GM12878 (cell line): Measurements from ENCODE around the gene WDFY3. TPM values are rescaled to one million over a fixed set of nuclear protein-coding genes. Genes with fewer than 3 reads are reported as not detected.

Experiments used
- ATAC-seq: fragments of 200-7000 bp; cut with Tn5 transposase; 3 replicates; pipeline ENCODE4 v1.9.1; 2020; ENCODE audit warnings: mild to moderate bottlenecking, moderate library complexity
- BruUV-seq: library from RNA; stranded (reverse); fragments of 400-500 nt; replicated peaks from 2 replicates; lab custom pipeline; 2021; lab: Mats Ljungman, UMichigan
- CTCF ChIA-PET: fragments of 300-600 bp; sonication (Branson Sonifier 250); formaldehyde crosslinking; extraction: SDS; loops from one replicate; lab custom pipeline; 2021; ENCODE audit warnings: inconsistent platforms; lab: Yijun Ruan, JAX
- POLR2A ChIA-PET: fragments of 350-600 bp; formaldehyde crosslinking; extraction: SDS; loops from one replicate; lab custom pipeline; 2021; ENCODE audit warnings: inconsistent platforms; lab: Charles Lee
- RAD21 ChIA-PET: fragments of 300-600 bp; sonication (Branson Sonifier 250); formaldehyde crosslinking; loops from one replicate; lab custom pipeline; 2023; ENCODE audit warnings: antibody characterized with exemption; ENCODE audit not compliant: unreplicated experiment; lab: Charles Lee
- SMC1A ChIA-PET: fragments of 300-600 bp; sonication (Branson Sonifier 250); formaldehyde crosslinking; loops from one replicate; lab custom pipeline; 2023; ENCODE audit not compliant: unreplicated experiment, uncharacterized antibody; lab: Charles Lee
- DNase-seq: peaks from one replicate; pipeline ENCODE4 v3.0.0-alpha.2; 2011; ENCODE audit warnings: low read depth, low spot score
- FAIRE-seq: peaks from 3 replicates; lab custom pipeline; 2011; peaks lifted over from hg19 to GRCh38; lab: Jason Lieb, UNC
- H2AFZ ChIP-seq: 2 replicates; pipeline ENCODE4 v1.6.0; 2011; ENCODE audit warnings: low read depth, low read length, control low read depth; ENCODE audit not compliant: control insufficient read depth
- H3K27ac ChIP-seq: 2 replicates; pipeline ENCODE4 v1.5.1; 2011; ENCODE audit warnings: control low read depth; ENCODE audit not compliant: control insufficient read depth, insufficient read depth
- H3K27me3 ChIP-seq, 2 experiments: replicated peaks in 1 of 2; 2 replicates each; pipeline versions ENCODE4 v1.6.0 to v1.6.1; 2011; ENCODE audit warnings: low read length in 1 of 2; ENCODE audit not compliant: control insufficient read depth in 2 of 2, insufficient read depth in 2 of 2
- H3K36me3 ChIP-seq, 2 experiments: 2 replicates each; pipeline ENCODE4 v1.5.1; 2011; ENCODE audit warnings: low read length in 1 of 2; ENCODE audit not compliant: control insufficient read depth in 2 of 2, insufficient read depth in 2 of 2
- H3K4me1 ChIP-seq: 2 replicates; pipeline ENCODE4 v1.6.1; 2011; ENCODE audit warnings: mild to moderate bottlenecking, low read length, moderate library complexity, mixed read lengths; ENCODE audit not compliant: control insufficient read depth, insufficient read depth
- H3K4me2 ChIP-seq: 2 replicates; pipeline ENCODE4 v1.6.0; 2011; ENCODE audit warnings: control low read depth; ENCODE audit not compliant: control insufficient read depth, insufficient read depth
- H3K4me3 ChIP-seq: fragments of 200-600 bp; sonication (generic); 2 replicates; pipeline ENCODE4 v1.5.1; 2016
- H3K79me2 ChIP-seq: 2 replicates; pipeline ENCODE4 v1.6.0; 2011; ENCODE audit warnings: low read length; ENCODE audit not compliant: control insufficient read depth, insufficient read depth
- H3K9ac ChIP-seq: 2 replicates; pipeline ENCODE4 v1.8.0; 2011; ENCODE audit warnings: low read length, control low read depth, mixed read lengths; ENCODE audit not compliant: control insufficient read depth, insufficient read depth
- H3K9me3 ChIP-seq: replicated peaks from 3 replicates; pipeline ENCODE4 v1.5.1; 2011; ENCODE audit warnings: mild to moderate bottlenecking, low read length; ENCODE audit not compliant: control insufficient read depth, insufficient read depth
- H4K20me1 ChIP-seq: 2 replicates; pipeline ENCODE4 v1.6.0; 2011; ENCODE audit not compliant: control insufficient read depth, insufficient read depth
- IRF3 ChIP-seq: fragments of 450-650 bp; IDR thresholded peaks from 2 replicates; pipeline ENCODE4 v1.6.1; 2014; ENCODE audit warnings: mild to moderate bottlenecking
- JUNB ChIP-seq: IDR thresholded peaks from 2 replicates; pipeline ENCODE4 v1.6.1; 2016; ENCODE audit warnings: antibody characterized with exemption, mild to moderate bottlenecking
- NR2C2 ChIP-seq: IDR thresholded peaks from 2 replicates; pipeline ENCODE4 v1.6.1; 2011; ENCODE audit warnings: borderline replicate concordance, low read depth; ENCODE audit not compliant: control insufficient read depth, insufficient read length
- PAX5 ChIP-seq: IDR thresholded peaks from 2 replicates; pipeline ENCODE4 v1.6.1; 2011; ENCODE audit warnings: low read depth, low read length, borderline replicate concordance
- TCF12 ChIP-seq: IDR thresholded peaks from 2 replicates; pipeline ENCODE4 v1.6.1; 2011; ENCODE audit warnings: low read depth, mild to moderate bottlenecking, low read length
- ZZZ3 ChIP-seq: IDR thresholded peaks from 2 replicates; pipeline ENCODE4 v1.6.1; 2011; ENCODE audit warnings: low read depth; ENCODE audit not compliant: control insufficient read depth, insufficient read length
- WGBS: methylation state at CpG from one replicate; pipeline ENCODE4 v1.1.6; 2016; ENCODE audit warnings: low lambda C conversion rate; ENCODE audit not compliant: insufficient replicate concordance, insufficient coverage; ENCODE audit errors: missing lambda C conversion rate; 5-methylcytosine and 5-hydroxymethylcytosine counted together
- in situ Hi-C: fragments of 300-500 bp; cut with MboI; formaldehyde crosslinking; loops from 9 replicates; pipeline ENCODE4 v1.14.3; 2018; ENCODE audit warnings: mixed read lengths
- intact Hi-C: fragments of 100-400 bp; cut with micrococcal nuclease; formaldehyde crosslinking; loops from one replicate; pipeline ENCODE4 v1.14.2; 2022; ENCODE audit not compliant: unreplicated experiment
- polyA plus RNA-seq, 11 experiments: library from polyadenylated mRNA; depleted of rRNA in 4 of 11; unstranded in 6 of 11; stranded (reverse) in 5 of 11; fragments of >200 nt; fragmentation: Nextera tagmentation in 4 of 11; fragmentation: Illumina TruSeq in 1 of 11; extraction: Ambion mirVana in 4 of 11; extraction: Trizol in 1 of 11; gene quantifications; 1 replicate in 1 of 11; 2 replicates in 10 of 11; pipeline versions ENCODE4 v1.2.1 to v1.2.3, GENCODE V29; 2011 to 2016; ENCODE audit warnings: inconsistent platforms in 2 of 11, missing spikeins in 2 of 11, low read depth in 1 of 11
- total RNA-seq, 4 experiments: library from RNA; depleted of rRNA in 3 of 4; stranded (reverse); fragments of >200 nt in 3 of 4; fragmentation: Illumina TruSeq in 1 of 4; extraction: Trizol in 1 of 4; gene quantifications; 2 replicates each; pipeline versions ENCODE4 v1.2.1 to v1.2.3, GENCODE V29; 2013 to 2021
- TF ChIP-seq, protein P1 (sequence below): fragments of 450-650 bp; IDR thresholded peaks from 2 replicates; pipeline ENCODE4 v1.6.1; 2017; ENCODE audit warnings: low read depth, mild to moderate bottlenecking, moderate library complexity
- TF ChIP-seq, protein P2 (sequence below): IDR thresholded peaks from 2 replicates; pipeline ENCODE4 v1.6.1; 2012; ENCODE audit warnings: low read depth, low read length, improper control_type of control experiment

Gene WDFY3
- total and polyA plus RNA-seq, 10 of the 15 experiments (the other 5 are each of a cell fraction or from before 2014, with no cell fraction given), result 0.01 to 0.23 (median 0.12) TPM; not detected in 2

GRCh38 chr4:84691800-84692199, 274.7 kb downstream of the WDFY3 start:
- no peaks in the 10 kb centered on the region for H3K4me1 ChIP-seq
- DNase-seq (no peak), ATAC-seq (no peak), FAIRE-seq (no peak)
- ChIA-PET CTCF (no interaction called here), SMC1A (no interaction called here), RAD21 (no interaction called here), POLR2A (no interaction called here)
- no peak overlapping the region for H3K4me3 ChIP-seq
- TF ChIP-seq TCF12 (no peak), PAX5 (no peak), NR2C2 (no peak), JUNB (no peak), IRF3 (no peak), ZZZ3 (no peak)
- TF ChIP-seq, protein P1, sequence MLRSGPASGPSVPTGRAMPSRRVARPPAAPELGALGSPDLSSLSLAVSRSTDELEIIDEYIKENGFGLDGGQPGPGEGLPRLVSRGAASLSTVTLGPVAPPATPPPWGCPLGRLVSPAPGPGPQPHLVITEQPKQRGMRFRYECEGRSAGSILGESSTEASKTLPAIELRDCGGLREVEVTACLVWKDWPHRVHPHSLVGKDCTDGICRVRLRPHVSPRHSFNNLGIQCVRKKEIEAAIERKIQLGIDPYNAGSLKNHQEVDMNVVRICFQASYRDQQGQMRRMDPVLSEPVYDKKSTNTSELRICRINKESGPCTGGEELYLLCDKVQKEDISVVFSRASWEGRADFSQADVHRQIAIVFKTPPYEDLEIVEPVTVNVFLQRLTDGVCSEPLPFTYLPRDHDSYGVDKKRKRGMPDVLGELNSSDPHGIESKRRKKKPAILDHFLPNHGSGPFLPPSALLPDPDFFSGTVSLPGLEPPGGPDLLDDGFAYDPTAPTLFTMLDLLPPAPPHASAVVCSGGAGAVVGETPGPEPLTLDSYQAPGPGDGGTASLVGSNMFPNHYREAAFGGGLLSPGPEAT, result no peak
- TF ChIP-seq, protein P2, sequence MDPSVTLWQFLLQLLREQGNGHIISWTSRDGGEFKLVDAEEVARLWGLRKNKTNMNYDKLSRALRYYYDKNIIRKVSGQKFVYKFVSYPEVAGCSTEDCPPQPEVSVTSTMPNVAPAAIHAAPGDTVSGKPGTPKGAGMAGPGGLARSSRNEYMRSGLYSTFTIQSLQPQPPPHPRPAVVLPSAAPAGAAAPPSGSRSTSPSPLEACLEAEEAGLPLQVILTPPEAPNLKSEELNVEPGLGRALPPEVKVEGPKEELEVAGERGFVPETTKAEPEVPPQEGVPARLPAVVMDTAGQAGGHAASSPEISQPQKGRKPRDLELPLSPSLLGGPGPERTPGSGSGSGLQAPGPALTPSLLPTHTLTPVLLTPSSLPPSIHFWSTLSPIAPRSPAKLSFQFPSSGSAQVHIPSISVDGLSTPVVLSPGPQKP, result no peak
- H3K27me3 ChIP-seq, result no peaks in the 10 kb centered on the region
- H3K79me2 ChIP-seq, result no peaks in the 10 kb centered on the region
- in situ Hi-C loops, result no loop called here
- no peaks in the 10 kb centered on the region for H4K20me1 ChIP-seq
- H2AFZ ChIP-seq, result no peak overlapping the region
- intact Hi-C loops, result no loop called here
- no TSS peak for BruUV-seq
- no peak overlapping the region for H3K4me2 ChIP-seq
- 0% methylated on average over 1 of the region's 1 CpG for WGBS
- no peaks in the 10 kb centered on the region for H3K36me3 ChIP-seq
- H3K9ac ChIP-seq, result no peak overlapping the region
- no peaks in the 10 kb centered on the region for H3K9me3 ChIP-seq
- H3K27ac ChIP-seq, result no peak overlapping the region
